H1 (cell line): ENCODE data around the gene TMPRSS2. TPM values are rescaled to one million over a fixed set of nuclear protein-coding genes. Genes with fewer than 3 reads are reported as not detected.

ENCODE experiments used
- CTBP2 ChIP-seq: IDR thresholded peaks from 2 replicates; pipeline ENCODE4 v1.7.0; 2011; ENCODE audit warnings: borderline replicate concordance, mild to moderate bottlenecking, moderate library complexity, mixed read lengths, low read length; ENCODE audit not compliant: insufficient read depth, insufficient read length
- EP300 ChIP-seq, 2 experiments: IDR thresholded peaks; 1 replicate in 1 of 2; 2 replicates in 1 of 2; pipeline ENCODE4 v1.6.1; 2011 to 2012; ENCODE audit warnings: low read depth in 2 of 2, low read length in 2 of 2, mild to moderate bottlenecking in 2 of 2, borderline replicate concordance in 1 of 2, inconsistent platforms in 1 of 2, moderate library complexity in 1 of 2
- POU5F1 ChIP-seq: IDR thresholded peaks from 2 replicates; pipeline ENCODE4 v1.6.1; 2011; ENCODE audit warnings: low read depth, mild to moderate bottlenecking, low read length, moderate library complexity
- RBBP5 ChIP-seq: IDR thresholded peaks from 2 replicates; pipeline ENCODE4 v1.7.1; 2012; ENCODE audit warnings: low read depth, mild to moderate bottlenecking, inconsistent platforms, low read length, moderate library complexity, borderline replicate concordance
- TBP ChIP-seq: IDR thresholded peaks from 2 replicates; pipeline ENCODE4 v1.6.1; 2011; ENCODE audit warnings: low read depth, low read length, improper control_type of control experiment
- polyA plus RNA-seq, 7 experiments: library from polyadenylated mRNA; depleted of rRNA in 3 of 7; stranded (reverse) in 5 of 7; unstranded in 2 of 7; fragments of >200 nt in 5 of 7; fragments of 200-250 nt in 2 of 7; gene quantifications; 1 replicate in 5 of 7; 2 replicates in 1 of 7; 4 replicates in 1 of 7; pipeline versions ENCODE4 v1.2.1 to v1.2.3, GENCODE V29; 2011 to 2013; ENCODE audit warnings: missing spikeins in 2 of 7, mixed read lengths in 2 of 7
- total RNA-seq: library from RNA; stranded (reverse); fragmentation: NEBNext Ultra II Directional; extraction: Animal tissue kit (Norgen Biotek cat#: 25700); gene quantifications from 2 replicates; pipeline ENCODE4 v1.2.1, GENCODE V29; 2021
- TF ChIP-seq, protein P1 (sequence below): IDR thresholded peaks from 2 replicates; pipeline ENCODE4 v1.6.1; 2012; ENCODE audit warnings: low read length, inconsistent platforms
- TF ChIP-seq, protein P2 (sequence below): fragments of 300-600 bp; sonication (generic); IDR thresholded peaks from 2 replicates; pipeline ENCODE4 v1.7.1; 2012; ENCODE audit warnings: low read length, moderate library complexity, mild to moderate bottlenecking, inconsistent platforms; ENCODE audit not compliant: insufficient replicate concordance

The TMPRSS2 gene
- total and polyA plus RNA-seq, 2 of the 8 experiments (the other 6 are each of a cell fraction or from before 2014, with no cell fraction given): 9.2 to 11.0 TPM

DNA sequence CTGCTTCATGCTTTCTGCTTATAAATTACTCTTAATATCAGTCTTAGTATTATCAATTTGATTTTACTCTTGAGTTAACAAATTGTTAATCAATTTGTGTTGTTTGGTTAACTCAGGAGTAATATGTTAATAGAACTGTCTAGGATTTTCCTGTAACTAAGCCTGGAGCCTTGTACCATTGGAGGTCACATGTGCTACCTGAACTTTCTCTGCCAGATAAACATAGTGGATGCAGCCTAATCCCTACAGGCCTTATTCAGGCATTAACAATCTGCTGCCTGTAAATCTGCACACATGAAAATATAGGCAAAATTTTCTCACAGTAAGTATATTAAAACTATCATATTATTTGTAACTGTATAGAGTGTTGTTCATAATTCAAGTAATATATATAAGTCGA lies 47.1 kb upstream of the TMPRSS2 start (continued):
- no peak for TF ChIP-seq EP300 (IDR thresholded peaks at IDR 0.05; ENCODE audit: borderline replicate concordance in 1 of 2, low read depth in 2 of 2, low read length in 2 of 2)
- TF ChIP-seq, protein P1, sequence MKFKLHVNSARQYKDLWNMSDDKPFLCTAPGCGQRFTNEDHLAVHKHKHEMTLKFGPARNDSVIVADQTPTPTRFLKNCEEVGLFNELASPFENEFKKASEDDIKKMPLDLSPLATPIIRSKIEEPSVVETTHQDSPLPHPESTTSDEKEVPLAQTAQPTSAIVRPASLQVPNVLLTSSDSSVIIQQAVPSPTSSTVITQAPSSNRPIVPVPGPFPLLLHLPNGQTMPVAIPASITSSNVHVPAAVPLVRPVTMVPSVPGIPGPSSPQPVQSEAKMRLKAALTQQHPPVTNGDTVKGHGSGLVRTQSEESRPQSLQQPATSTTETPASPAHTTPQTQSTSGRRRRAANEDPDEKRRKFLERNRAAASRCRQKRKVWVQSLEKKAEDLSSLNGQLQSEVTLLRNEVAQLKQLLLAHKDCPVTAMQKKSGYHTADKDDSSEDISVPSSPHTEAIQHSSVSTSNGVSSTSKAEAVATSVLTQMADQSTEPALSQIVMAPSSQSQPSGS: no peak
- TF ChIP-seq TBP: no peak
- TF ChIP-seq, protein P2, sequence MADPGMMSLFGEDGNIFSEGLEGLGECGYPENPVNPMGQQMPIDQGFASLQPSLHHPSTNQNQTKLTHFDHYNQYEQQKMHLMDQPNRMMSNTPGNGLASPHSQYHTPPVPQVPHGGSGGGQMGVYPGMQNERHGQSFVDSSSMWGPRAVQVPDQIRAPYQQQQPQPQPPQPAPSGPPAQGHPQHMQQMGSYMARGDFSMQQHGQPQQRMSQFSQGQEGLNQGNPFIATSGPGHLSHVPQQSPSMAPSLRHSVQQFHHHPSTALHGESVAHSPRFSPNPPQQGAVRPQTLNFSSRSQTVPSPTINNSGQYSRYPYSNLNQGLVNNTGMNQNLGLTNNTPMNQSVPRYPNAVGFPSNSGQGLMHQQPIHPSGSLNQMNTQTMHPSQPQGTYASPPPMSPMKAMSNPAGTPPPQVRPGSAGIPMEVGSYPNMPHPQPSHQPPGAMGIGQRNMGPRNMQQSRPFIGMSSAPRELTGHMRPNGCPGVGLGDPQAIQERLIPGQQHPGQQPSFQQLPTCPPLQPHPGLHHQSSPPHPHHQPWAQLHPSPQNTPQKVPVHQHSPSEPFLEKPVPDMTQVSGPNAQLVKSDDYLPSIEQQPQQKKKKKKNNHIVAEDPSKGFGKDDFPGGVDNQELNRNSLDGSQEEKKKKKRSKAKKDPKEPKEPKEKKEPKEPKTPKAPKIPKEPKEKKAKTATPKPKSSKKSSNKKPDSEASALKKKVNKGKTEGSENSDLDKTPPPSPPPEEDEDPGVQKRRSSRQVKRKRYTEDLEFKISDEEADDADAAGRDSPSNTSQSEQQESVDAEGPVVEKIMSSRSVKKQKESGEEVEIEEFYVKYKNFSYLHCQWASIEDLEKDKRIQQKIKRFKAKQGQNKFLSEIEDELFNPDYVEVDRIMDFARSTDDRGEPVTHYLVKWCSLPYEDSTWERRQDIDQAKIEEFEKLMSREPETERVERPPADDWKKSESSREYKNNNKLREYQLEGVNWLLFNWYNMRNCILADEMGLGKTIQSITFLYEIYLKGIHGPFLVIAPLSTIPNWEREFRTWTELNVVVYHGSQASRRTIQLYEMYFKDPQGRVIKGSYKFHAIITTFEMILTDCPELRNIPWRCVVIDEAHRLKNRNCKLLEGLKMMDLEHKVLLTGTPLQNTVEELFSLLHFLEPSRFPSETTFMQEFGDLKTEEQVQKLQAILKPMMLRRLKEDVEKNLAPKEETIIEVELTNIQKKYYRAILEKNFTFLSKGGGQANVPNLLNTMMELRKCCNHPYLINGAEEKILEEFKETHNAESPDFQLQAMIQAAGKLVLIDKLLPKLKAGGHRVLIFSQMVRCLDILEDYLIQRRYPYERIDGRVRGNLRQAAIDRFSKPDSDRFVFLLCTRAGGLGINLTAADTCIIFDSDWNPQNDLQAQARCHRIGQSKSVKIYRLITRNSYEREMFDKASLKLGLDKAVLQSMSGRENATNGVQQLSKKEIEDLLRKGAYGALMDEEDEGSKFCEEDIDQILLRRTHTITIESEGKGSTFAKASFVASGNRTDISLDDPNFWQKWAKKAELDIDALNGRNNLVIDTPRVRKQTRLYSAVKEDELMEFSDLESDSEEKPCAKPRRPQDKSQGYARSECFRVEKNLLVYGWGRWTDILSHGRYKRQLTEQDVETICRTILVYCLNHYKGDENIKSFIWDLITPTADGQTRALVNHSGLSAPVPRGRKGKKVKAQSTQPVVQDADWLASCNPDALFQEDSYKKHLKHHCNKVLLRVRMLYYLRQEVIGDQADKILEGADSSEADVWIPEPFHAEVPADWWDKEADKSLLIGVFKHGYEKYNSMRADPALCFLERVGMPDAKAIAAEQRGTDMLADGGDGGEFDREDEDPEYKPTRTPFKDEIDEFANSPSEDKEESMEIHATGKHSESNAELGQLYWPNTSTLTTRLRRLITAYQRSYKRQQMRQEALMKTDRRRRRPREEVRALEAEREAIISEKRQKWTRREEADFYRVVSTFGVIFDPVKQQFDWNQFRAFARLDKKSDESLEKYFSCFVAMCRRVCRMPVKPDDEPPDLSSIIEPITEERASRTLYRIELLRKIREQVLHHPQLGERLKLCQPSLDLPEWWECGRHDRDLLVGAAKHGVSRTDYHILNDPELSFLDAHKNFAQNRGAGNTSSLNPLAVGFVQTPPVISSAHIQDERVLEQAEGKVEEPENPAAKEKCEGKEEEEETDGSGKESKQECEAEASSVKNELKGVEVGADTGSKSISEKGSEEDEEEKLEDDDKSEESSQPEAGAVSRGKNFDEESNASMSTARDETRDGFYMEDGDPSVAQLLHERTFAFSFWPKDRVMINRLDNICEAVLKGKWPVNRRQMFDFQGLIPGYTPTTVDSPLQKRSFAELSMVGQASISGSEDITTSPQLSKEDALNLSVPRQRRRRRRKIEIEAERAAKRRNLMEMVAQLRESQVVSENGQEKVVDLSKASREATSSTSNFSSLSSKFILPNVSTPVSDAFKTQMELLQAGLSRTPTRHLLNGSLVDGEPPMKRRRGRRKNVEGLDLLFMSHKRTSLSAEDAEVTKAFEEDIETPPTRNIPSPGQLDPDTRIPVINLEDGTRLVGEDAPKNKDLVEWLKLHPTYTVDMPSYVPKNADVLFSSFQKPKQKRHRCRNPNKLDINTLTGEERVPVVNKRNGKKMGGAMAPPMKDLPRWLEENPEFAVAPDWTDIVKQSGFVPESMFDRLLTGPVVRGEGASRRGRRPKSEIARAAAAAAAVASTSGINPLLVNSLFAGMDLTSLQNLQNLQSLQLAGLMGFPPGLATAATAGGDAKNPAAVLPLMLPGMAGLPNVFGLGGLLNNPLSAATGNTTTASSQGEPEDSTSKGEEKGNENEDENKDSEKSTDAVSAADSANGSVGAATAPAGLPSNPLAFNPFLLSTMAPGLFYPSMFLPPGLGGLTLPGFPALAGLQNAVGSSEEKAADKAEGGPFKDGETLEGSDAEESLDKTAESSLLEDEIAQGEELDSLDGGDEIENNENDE: no peak
- TF ChIP-seq CTBP2: no peak
- no peak for TF ChIP-seq POU5F1
- TF ChIP-seq RBBP5: no peak
